Skeletal muscle tissue (tissue), 4 donors: ENCODE results near the gene CD36. TPM values are rescaled to one million over a fixed set of nuclear protein-coding genes. Genes with fewer than 3 reads are reported as not detected.
"Not testable (repeated sequence)": the region's sequence is repeated elsewhere in the genome, so short reads cannot be mapped to it uniquely, and the experiment has no call there.

ENCODE experiments used
- H3K27ac ChIP-seq: one replicate; pipeline ENCODE4 v1.7.0; 2013; ENCODE audit warnings: mild to moderate bottlenecking, low read depth, low read length, inconsistent platforms
- H3K27me3 ChIP-seq, 3 donors: one replicate each; pipeline ENCODE4 v1.7.0; 2013; ENCODE audit warnings: low read length in 3 of 3; ENCODE audit not compliant: control insufficient read depth in 3 of 3, insufficient read depth in 3 of 3
- H3K36me3 ChIP-seq, 3 donors: one replicate each; pipeline ENCODE4 v1.7.0; 2013; ENCODE audit warnings: low read length in 3 of 3; ENCODE audit not compliant: control insufficient read depth in 3 of 3, insufficient read depth in 3 of 3
- H3K4me1 ChIP-seq, 3 donors: one replicate each; pipeline ENCODE4 v1.7.0; 2013; ENCODE audit warnings: low read length in 3 of 3, mild to moderate bottlenecking in 3 of 3; ENCODE audit not compliant: control insufficient read depth in 3 of 3, insufficient read depth in 3 of 3
- H3K4me3 ChIP-seq, 3 donors: one replicate each; pipeline ENCODE4 v1.7.0; 2013; ENCODE audit warnings: low read length in 3 of 3
- H3K9ac ChIP-seq, 3 donors: one replicate each; pipeline ENCODE4 v1.7.0; 2013; ENCODE audit warnings: low read length in 3 of 3, mild to moderate bottlenecking in 3 of 3, moderate library complexity in 2 of 3, low read depth in 1 of 3
- H3K9me3 ChIP-seq, 3 donors: one replicate each; pipeline ENCODE4 v1.7.0; 2013; ENCODE audit warnings: low read length in 3 of 3; ENCODE audit not compliant: control insufficient read depth in 3 of 3
- total RNA-seq: library from RNA; depleted of rRNA; stranded (reverse); fragments of >200 nt; gene quantifications from one replicate; pipeline ENCODE4 v1.2.3, GENCODE V29; 2014
- donor health status: Osteomylitis.

Gene CD36
- total RNA-seq, 1 donor from 2014 or later = 533 TPM

- H3K9me3 ChIP-seq = no peaks in the 10 kb centered on the region
- H3K27ac ChIP-seq = no peak overlapping the region
Observed at GRCh38 chr7:80659120-80660055, 20.9 kb downstream of the CD36 start.

DNA sequence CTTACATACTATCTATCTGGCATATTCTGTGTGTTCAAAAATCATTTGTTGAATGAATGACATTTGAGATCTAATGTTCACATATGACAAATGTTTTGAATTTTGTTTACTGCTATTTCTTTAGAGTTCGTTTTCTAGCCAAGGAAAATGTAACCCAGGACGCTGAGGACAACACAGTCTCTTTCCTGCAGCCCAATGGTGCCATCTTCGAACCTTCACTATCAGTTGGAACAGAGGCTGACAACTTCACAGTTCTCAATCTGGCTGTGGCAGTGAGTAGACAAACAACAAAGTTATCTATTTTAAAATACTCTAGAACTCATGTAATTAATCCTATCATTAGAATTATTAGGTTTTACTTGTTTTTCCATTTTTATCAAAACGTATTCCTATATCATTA, 22.5 kb downstream of the CD36 start:
- Histone ChIP-seq H3K9me3 (no peaks in the 10 kb centered on the region), H3K27ac (no peak overlapping the region), H3K27me3 (no peaks in the 10 kb centered on the region), H3K4me1 (peaks cover 0 to 5% (median 3%) of the 10 kb centered on the region in 3 donors), H3K36me3 (peaks cover 10 to 34% (median 32%) of the 10 kb centered on the region in 3 donors), H3K4me3 (no peak overlapping the region), H3K9ac (no peak overlapping the region)

More at GRCh38 chr7:80659120-80660055, 20.9 kb downstream of the CD36 start:
- no peaks in the 10 kb centered on the region for H3K27me3 ChIP-seq
- no peak overlapping the region for H3K4me3 ChIP-seq
- H3K9ac ChIP-seq = no peak overlapping the region
- peaks cover 0 to 7% (median 3%) of the 10 kb centered on the region in 3 donors for H3K4me1 ChIP-seq
- H3K36me3 ChIP-seq = peaks cover 10 to 28% (median 28%) of the 10 kb centered on the region in 3 donors

- Histone ChIP-seq H3K36me3 (peaks cover 15 to 40% (median 34%) of the 10 kb centered on the region in 3 donors), H3K4me1 (peaks cover 0 to 5% (median 3%) of the 10 kb centered on the region in 3 donors), H3K9ac (no peak overlapping the region), H3K27me3 (no peaks in the 10 kb centered on the region), H3K9me3 (no peaks in the 10 kb centered on the region), H3K27ac (no peak overlapping the region), H3K4me3 (no peak overlapping the region)
Observed at GRCh38 chr7:80661729-80662128, 23.3 kb downstream of the CD36 start.

GRCh38 chr7:80662252-80662651, 23.8 kb downstream of the CD36 start:
- no peak overlapping the region for H3K4me3 ChIP-seq

DNA sequence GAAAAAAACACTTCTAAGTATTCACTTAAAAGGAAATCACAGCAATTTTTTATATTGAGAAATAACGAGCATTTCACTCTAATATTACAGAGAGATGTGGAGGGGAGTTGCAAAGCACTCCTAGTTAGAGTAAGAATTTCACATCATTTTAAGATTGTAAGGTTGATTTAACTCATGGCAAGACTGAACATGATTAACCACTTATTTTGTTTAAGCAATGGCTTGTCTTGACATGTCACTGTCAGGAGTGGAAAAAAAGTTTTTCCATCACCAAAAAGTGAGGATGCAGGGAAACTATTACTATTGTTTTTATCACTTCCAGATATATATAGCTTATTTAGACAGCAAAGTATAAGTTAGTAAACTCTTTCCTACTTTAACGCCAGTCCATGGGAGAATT, 27.1 kb downstream of the CD36 start:
- Histone ChIP-seq H3K27ac (no peak overlapping the region), H3K4me1 (no peaks in the 10 kb centered on the region), H3K4me3 (no peak overlapping the region), H3K9ac (no peak overlapping the region), H3K27me3 (no peaks in the 10 kb centered on the region), H3K9me3 (no peaks in the 10 kb centered on the region), H3K36me3 (peaks cover 27 to 46% (median 43%) of the 10 kb centered on the region in 3 donors)

More at GRCh38 chr7:80662252-80662651, 23.8 kb downstream of the CD36 start:
- Histone ChIP-seq H3K27me3 (no peaks in the 10 kb centered on the region), H3K9ac (no peak overlapping the region), H3K4me1 (peaks cover 0 to 5% (median 3%) of the 10 kb centered on the region in 3 donors), H3K36me3 (peaks cover 18 to 39% (median 32%) of the 10 kb centered on the region in 3 donors), H3K9me3 (no peaks in the 10 kb centered on the region), H3K27ac (no peak overlapping the region)

DNA sequence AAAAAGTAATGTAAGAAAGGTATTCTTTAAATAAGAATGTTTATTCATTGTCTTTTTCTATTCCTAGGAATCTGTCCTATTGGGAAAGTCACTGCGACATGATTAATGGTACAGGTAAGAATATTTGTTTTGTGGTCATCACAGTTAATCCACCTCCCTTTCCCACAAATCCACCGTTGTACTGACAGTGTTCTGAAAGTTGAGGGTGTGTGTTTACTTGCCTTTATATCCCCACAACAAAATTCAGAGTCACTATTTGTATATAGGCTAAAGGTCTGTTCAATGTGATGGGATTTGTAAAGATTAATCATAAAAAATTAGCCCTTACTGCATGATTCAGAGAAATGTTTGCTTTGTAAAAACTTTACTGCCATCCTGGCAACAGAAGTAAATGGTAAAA, 27.9 kb downstream of the CD36 start:
- no peaks in the 10 kb centered on the region for H3K4me1 ChIP-seq
- peaks cover 29 to 46% (median 40%) of the 10 kb centered on the region in 3 donors for H3K36me3 ChIP-seq
- H3K9ac ChIP-seq = no peak overlapping the region
- no peak overlapping the region for H3K4me3 ChIP-seq
- H3K9me3 ChIP-seq = no peaks in the 10 kb centered on the region
- no peak overlapping the region for H3K27ac ChIP-seq
- no peaks in the 10 kb centered on the region for H3K27me3 ChIP-seq

- H3K4me1 ChIP-seq, H3K9ac ChIP-seq, H3K27me3 ChIP-seq, H3K4me3 ChIP-seq, H3K27ac ChIP-seq, H3K9me3 ChIP-seq: not testable (repeated sequence)
- H3K36me3 ChIP-seq = peaks cover 24 to 33% (median 28%) of the 10 kb centered on the region in 3 donors
Observed at GRCh38 chr7:80669367-80669766, 30.9 kb downstream of the CD36 start.

GRCh38 chr7:80671744-80672143, 33.3 kb downstream of the CD36 start:
- no peak overlapping the region for H3K27ac ChIP-seq
- H3K9ac ChIP-seq = no peak overlapping the region
- peaks cover 23 to 35% (median 34%) of the 10 kb centered on the region in 3 donors for H3K36me3 ChIP-seq

GRCh38 chr7:80675090-80675489, 36.6 kb downstream of the CD36 start:
- Histone ChIP-seq H3K9ac (no peak overlapping the region), H3K27ac (no peak overlapping the region), H3K36me3 (peaks cover 13 to 26% (median 22%) of the 10 kb centered on the region in 3 donors), H3K4me3 (no peak overlapping the region), H3K9me3 (no peaks in the 10 kb centered on the region), H3K27me3 (no peaks in the 10 kb centered on the region), H3K4me1 (peaks cover 0 to under 1% (median 0%) of the 10 kb centered on the region in 3 donors)

More at GRCh38 chr7:80671744-80672143, 33.3 kb downstream of the CD36 start:
- Histone ChIP-seq H3K9me3 (no peaks in the 10 kb centered on the region), H3K4me3 (no peak overlapping the region), H3K27me3 (no peaks in the 10 kb centered on the region), H3K4me1 (no peaks in the 10 kb centered on the region)

DNA sequence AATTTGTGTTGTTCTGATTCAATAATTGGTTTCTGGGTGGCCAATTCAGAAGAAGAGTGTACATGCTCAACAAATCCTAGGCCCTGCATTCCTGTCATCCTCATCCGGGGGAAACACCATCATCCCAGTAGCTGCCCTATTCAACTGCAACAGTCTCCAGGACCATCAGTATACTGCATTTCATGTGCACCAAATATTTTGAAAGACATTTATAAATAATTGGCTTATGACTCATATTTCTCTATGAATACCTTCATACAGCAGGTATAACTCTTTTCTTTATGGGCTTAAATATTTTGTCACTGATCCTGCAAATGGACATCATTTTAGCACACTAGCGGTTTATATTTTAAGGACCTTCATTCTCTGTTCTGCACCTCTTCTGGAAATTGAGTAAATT, 38.0 kb downstream of the CD36 start:
- Histone ChIP-seq H3K9ac (no peak overlapping the region), H3K27ac (no peak overlapping the region), H3K4me3 (no peak overlapping the region), H3K27me3 (no peaks in the 10 kb centered on the region), H3K4me1 (peaks cover 0 to 6% (median 0%) of the 10 kb centered on the region in 3 donors), H3K36me3 (peaks cover 9 to 26% (median 14%) of the 10 kb centered on the region in 3 donors), H3K9me3 (no peaks in the 10 kb centered on the region)
